HepG2 (cell line): Measurements from ENCODE around the gene UQCC2. TPM values are rescaled to one million over a fixed set of nuclear protein-coding genes. Genes with fewer than 3 reads are reported as not detected.

Source experiments
- ATAC-seq: fragments of 200-7000 bp; cut with Tn5 transposase; 3 replicates; pipeline ENCODE4 v1.9.1; 2020; ENCODE audit warnings: mild to moderate bottlenecking, moderate library complexity
- BruUV-seq: library from RNA; stranded (reverse); fragments of 400-500 nt; replicated peaks from 2 replicates; lab custom pipeline; 2021; lab: Mats Ljungman, UMichigan
- CTCF ChIA-PET: fragments of 300-600 bp; formaldehyde crosslinking; extraction: SDS; loops from one replicate; lab custom pipeline; 2021; ENCODE audit warnings: low total read pairs, inconsistent platforms, low intra/inter-chr PET ratio; lab: Yijun Ruan, JAX
- POLR2A ChIA-PET: fragments of 350-600 bp; sonication (Branson Sonifier 250); formaldehyde crosslinking; loops from one replicate; lab custom pipeline; 2020; ENCODE audit warnings: antibody characterized with exemption, inconsistent platforms; lab: Yijun Ruan, JAX
- DNase-seq: peaks from one replicate; pipeline ENCODE4 v3.0.0-alpha.2; 2015; ENCODE audit warnings: low spot score
- FAIRE-seq: peaks from 3 replicates; lab custom pipeline; 2011; peaks lifted over from hg19 to GRCh38; lab: Jason Lieb, UNC
- H2AFZ ChIP-seq: one replicate; pipeline ENCODE4 v1.6.1; 2011; ENCODE audit warnings: low read length, inconsistent platforms
- H3K27ac ChIP-seq: fragments of 300-600 bp; 3 replicates; pipeline ENCODE4 v1.8.0; 2011; ENCODE audit warnings: mixed run types, mild to moderate bottlenecking, mixed read lengths, low read length, inconsistent platforms; ENCODE audit not compliant: insufficient read depth; ENCODE audit errors: extremely low read length
- H3K27me3 ChIP-seq, 2 experiments: fragments of 200-600 bp in 1 of 2; 2 replicates in 1 of 2; 3 replicates in 1 of 2; pipeline versions ENCODE4 v1.6.0 to v1.8.0; 2011; ENCODE audit warnings: low read length in 2 of 2, mild to moderate bottlenecking in 2 of 2, moderate library complexity in 2 of 2, inconsistent platforms in 1 of 2; ENCODE audit not compliant: insufficient read depth in 2 of 2, control insufficient read depth in 1 of 2
- H3K36me3 ChIP-seq, 2 experiments: fragments of 200-600 bp in 1 of 2; replicated peaks in 1 of 2; 2 replicates in 1 of 2; 3 replicates in 1 of 2; pipeline versions ENCODE4 v1.5.1 to v1.8.0; 2011; ENCODE audit warnings: low read length in 2 of 2, inconsistent platforms in 1 of 2; ENCODE audit not compliant: insufficient read depth in 2 of 2, control insufficient read depth in 1 of 2
- H3K4me1 ChIP-seq: 2 replicates; pipeline ENCODE4 v1.5.1; 2012; ENCODE audit warnings: low read length, inconsistent platforms; ENCODE audit not compliant: insufficient read depth
- H3K4me2 ChIP-seq: 2 replicates; pipeline ENCODE4 v1.6.0; 2011; ENCODE audit warnings: low read depth, low read length, inconsistent platforms
- H3K4me3 ChIP-seq, 3 experiments: fragments of 200-600 bp in 1 of 3; sonication (generic), shearing (Covaris generic) in 1 of 3; replicated peaks in 1 of 3; 2 replicates each; pipeline ENCODE4 v1.5.1; 2011 to 2016; ENCODE audit warnings: low read length in 3 of 3, inconsistent platforms in 2 of 3, low read depth in 2 of 3, mild to moderate bottlenecking in 2 of 3, control low read depth in 1 of 3, mixed read lengths in 1 of 3; ENCODE audit not compliant: insufficient read depth in 1 of 3
- H3K79me2 ChIP-seq: one replicate; pipeline ENCODE4 v1.6.1; 2011; ENCODE audit warnings: low read length, inconsistent platforms; ENCODE audit not compliant: insufficient read depth
- H3K9ac ChIP-seq: 2 replicates; pipeline ENCODE4 v1.6.0; 2011; ENCODE audit warnings: mild to moderate bottlenecking, low read depth, low read length, inconsistent platforms; ENCODE audit not compliant: insufficient read depth
- H3K9me3 ChIP-seq: 2 replicates; pipeline ENCODE4 v1.5.1; 2012; ENCODE audit warnings: mild to moderate bottlenecking, low read length
- H4K20me1 ChIP-seq: 2 replicates; pipeline ENCODE4 v1.6.0; 2011; ENCODE audit warnings: inconsistent platforms, mild to moderate bottlenecking, low read length, moderate library complexity; ENCODE audit not compliant: insufficient read depth
- ARHGAP35 ChIP-seq: sonication (generic); formaldehyde crosslinking; IDR thresholded peaks from 2 replicates; pipeline ENCODE4 v1.9.0; 2022; ENCODE audit warnings: mild to moderate bottlenecking, inconsistent platforms, moderate library complexity, missing genetic modification reagents, borderline replicate concordance
- ERF ChIP-seq: IDR thresholded peaks from 2 replicates; pipeline ENCODE4 v1.6.1; 2018; ENCODE audit warnings: missing biosample characterization, missing genetic modification reagents
- NFIC ChIP-seq: IDR thresholded peaks from 2 replicates; pipeline ENCODE4 v1.6.1; 2012; ENCODE audit warnings: mild to moderate bottlenecking, low read length, inconsistent platforms
- PRPF4 ChIP-seq: fragments of 200-400 bp; formaldehyde crosslinking; IDR thresholded peaks from 2 replicates; pipeline ENCODE4 v1.6.1; 2016; ENCODE audit warnings: low read length, low read depth; ENCODE audit not compliant: poor library complexity, severe bottlenecking
- ZKSCAN5 ChIP-seq: sonication (generic); formaldehyde crosslinking; IDR thresholded peaks from 2 replicates; pipeline ENCODE4 v1.5.1; 2020; ENCODE audit warnings: mild to moderate bottlenecking, missing genetic modification reagents
- ZNF205 ChIP-seq: IDR thresholded peaks from 2 replicates; pipeline ENCODE4 v1.6.1; 2018; ENCODE audit warnings: missing biosample characterization, missing genetic modification reagents
- ZNF264 ChIP-seq: sonication (generic); formaldehyde crosslinking; IDR thresholded peaks from 2 replicates; pipeline ENCODE4 v1.4.0; 2020; ENCODE audit warnings: missing genetic modification reagents
- ZNF619 ChIP-seq: sonication (generic); formaldehyde crosslinking; IDR thresholded peaks from 2 replicates; pipeline ENCODE4 v1.4.0; 2020; ENCODE audit warnings: mild to moderate bottlenecking, missing genetic modification reagents
- ZNF724P ChIP-seq: sonication (generic); formaldehyde crosslinking; IDR thresholded peaks from 2 replicates; pipeline ENCODE4 v1.8.0; 2022; ENCODE audit warnings: missing genetic modification reagents, borderline replicate concordance
- ZNF749 ChIP-seq: sonication (generic); formaldehyde crosslinking; IDR thresholded peaks from 2 replicates; pipeline ENCODE4 v1.8.0; 2022; ENCODE audit warnings: mild to moderate bottlenecking, missing genetic modification reagents, moderate library complexity, borderline replicate concordance
- WGBS: methylation state at CpG from one replicate; pipeline ENCODE4 v1.1.6; 2017; ENCODE audit warnings: low lambda C conversion rate; 5-methylcytosine and 5-hydroxymethylcytosine counted together
- in situ Hi-C: cut with HindIII; loops from 2 replicates; pipeline ENCODE4 v1.10.0; 2017; ENCODE audit warnings: low pct_unique_long_range_greater_than_20kb; ENCODE audit not compliant: extremely low pct_ligation_motif_present
- intact Hi-C: fragments of 100-400 bp; cut with micrococcal nuclease; formaldehyde crosslinking; loops from one replicate; pipeline ENCODE4 v1.10.0; 2022; ENCODE audit not compliant: unreplicated experiment
- polyA plus RNA-seq, 8 experiments: library from polyadenylated mRNA; depleted of rRNA in 3 of 8; stranded (reverse) in 7 of 8; unstranded in 1 of 8; fragments of >200 nt; fragmentation: Illumina TruSeq in 4 of 8; extraction: Trizol in 4 of 8; gene quantifications; 2 replicates each; pipeline versions ENCODE4 v1.2.1 to v1.2.3, GENCODE V29; 2011 to 2016; ENCODE audit warnings: low read depth in 4 of 8, missing spikeins in 1 of 8, mixed read lengths in 1 of 8; ENCODE audit not compliant: insufficient read depth in 1 of 8
- total RNA-seq, 5 experiments: library from RNA; depleted of rRNA; stranded (reverse); fragments of >200 nt; fragmentation: Illumina TruSeq; extraction: Trizol; gene quantifications; 2 replicates each; pipeline ENCODE4 v1.2.3, GENCODE V29; 2016; ENCODE audit warnings: low read depth in 1 of 5
- TF ChIP-seq, protein P1 (sequence below): sonication (generic); formaldehyde crosslinking; IDR thresholded peaks from 2 replicates; pipeline ENCODE4 v1.4.0; 2020; ENCODE audit warnings: low read depth, missing genetic modification reagents
- TF ChIP-seq, protein P2 (sequence below): sonication (generic); formaldehyde crosslinking; IDR thresholded peaks from 2 replicates; pipeline ENCODE4 v1.5.1; 2020; ENCODE audit warnings: missing genetic modification reagents, mild to moderate bottlenecking, borderline replicate concordance
- TF ChIP-seq, protein P3 (sequence below): sonication (generic); formaldehyde crosslinking; conservative IDR thresholded peaks from 2 replicates; pipeline ENCODE4 v1.5.0; 2020; ENCODE audit warnings: missing genetic modification reagents
- TF ChIP-seq, protein P4 (sequence below): sonication (generic); formaldehyde crosslinking; IDR thresholded peaks from 2 replicates; pipeline ENCODE4 v1.5.1; 2020; ENCODE audit warnings: mild to moderate bottlenecking, moderate library complexity, missing genetic modification reagents

UQCC2 gene
- total and polyA plus RNA-seq, 2 of the 13 experiments (the other 11 are each of a cell fraction or from before 2014, with no cell fraction given) = 82.4 to 238 TPM

DNA sequence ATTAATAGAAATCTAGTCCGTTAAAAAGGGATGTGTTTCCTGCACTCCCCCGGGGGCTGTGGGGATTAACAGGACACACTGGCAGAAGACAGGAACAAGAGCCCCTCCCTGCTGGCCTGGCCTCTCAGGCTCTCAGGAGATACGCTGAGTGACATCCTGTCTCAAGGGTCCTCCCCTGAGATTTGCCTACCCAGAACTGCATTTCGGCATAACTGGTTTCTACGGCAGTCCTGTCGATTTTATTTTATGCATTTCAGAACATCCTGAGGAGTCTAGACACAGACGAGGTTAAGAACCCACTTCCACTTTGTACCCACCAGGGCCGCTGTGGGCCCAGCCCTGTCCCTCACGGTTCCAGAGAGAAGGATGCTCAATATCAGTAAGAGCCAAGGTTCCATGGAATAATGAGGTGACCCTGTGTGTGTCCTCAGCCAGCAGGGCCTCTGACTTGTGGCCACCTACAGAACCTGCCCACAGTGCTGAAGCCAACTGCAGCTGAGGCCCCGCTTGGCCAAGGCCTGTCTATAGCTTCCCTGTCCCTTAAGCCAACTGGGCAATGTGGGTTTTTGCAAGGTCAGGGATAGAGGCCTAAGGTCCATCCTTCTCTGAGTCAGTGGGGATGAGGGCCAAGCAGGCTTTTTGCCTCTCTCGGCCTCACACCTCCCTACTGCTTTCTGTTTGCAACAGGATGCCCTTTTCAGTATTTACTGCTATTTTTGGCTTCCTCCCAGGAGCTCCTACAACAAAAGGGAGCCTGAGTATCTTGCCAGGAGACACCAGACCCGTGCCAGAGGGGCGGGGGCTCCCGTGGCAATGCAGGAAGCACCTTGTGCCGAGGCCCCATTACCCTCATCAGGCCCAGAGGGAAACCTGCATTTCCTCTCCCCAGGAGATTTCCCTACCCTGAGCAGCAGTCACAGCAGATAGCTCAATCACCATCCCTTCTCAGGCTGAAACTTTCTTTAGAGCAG lies 14.7 kb downstream of the UQCC2 start (continued):
- TF ChIP-seq, protein P1, sequence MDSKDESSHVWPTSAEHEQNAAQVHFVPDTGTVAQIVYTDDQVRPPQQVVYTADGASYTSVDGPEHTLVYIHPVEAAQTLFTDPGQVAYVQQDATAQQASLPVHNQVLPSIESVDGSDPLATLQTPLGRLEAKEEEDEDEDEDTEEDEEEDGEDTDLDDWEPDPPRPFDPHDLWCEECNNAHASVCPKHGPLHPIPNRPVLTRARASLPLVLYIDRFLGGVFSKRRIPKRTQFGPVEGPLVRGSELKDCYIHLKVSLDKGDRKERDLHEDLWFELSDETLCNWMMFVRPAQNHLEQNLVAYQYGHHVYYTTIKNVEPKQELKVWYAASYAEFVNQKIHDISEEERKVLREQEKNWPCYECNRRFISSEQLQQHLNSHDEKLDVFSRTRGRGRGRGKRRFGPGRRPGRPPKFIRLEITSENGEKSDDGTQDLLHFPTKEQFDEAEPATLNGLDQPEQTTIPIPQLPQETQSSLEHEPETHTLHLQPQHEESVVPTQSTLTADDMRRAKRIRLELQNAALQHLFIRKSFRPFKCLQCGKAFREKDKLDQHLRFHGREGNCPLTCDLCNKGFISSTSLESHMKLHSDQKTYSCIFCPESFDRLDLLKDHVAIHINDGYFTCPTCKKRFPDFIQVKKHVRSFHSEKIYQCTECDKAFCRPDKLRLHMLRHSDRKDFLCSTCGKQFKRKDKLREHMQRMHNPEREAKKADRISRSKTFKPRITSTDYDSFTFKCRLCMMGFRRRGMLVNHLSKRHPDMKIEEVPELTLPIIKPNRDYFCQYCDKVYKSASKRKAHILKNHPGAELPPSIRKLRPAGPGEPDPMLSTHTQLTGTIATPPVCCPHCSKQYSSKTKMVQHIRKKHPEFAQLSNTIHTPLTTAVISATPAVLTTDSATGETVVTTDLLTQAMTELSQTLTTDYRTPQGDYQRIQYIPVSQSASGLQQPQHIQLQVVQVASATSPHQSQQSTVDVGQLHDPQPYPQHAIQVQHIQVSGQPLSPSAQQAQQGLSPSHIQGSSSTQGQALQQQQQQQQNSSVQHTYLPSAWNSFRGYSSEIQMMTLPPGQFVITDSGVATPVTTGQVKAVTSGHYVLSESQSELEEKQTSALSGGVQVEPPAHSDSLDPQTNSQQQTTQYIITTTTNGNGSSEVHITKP (CRISPR knock-in tag) = no peak
- TF ChIP-seq ZNF724P (CRISPR knock-in tag) (no peak), ERF (CRISPR knock-in tag) (no peak)

DNA sequence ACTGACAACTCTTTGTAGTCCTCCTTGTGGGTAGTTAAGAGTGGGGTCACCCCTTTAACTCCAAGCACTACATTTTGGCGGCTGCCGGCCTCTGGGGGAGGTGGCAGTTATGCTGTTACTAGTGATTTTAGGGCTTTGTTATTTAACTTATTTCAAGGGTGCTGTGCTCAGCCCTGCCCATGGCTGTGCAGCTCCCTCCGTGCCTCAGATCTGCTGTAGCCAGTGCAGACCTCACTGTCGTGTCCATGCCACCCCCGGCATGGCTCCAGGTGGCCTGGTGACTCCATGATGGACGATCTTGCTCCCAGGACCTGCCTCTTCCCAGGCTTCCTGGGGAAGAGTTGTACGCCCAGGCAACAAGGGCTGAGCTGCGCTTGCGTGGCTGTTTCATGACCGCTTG lies 15.4 kb downstream of the UQCC2 start:
- H3K9ac ChIP-seq = no peak overlapping the region
- 92% methylated on average over 10 of the region's 10 CpGs for WGBS
- H3K27me3 ChIP-seq = no peaks in the 10 kb centered on the region
- H3K79me2 ChIP-seq = no peaks in the 10 kb centered on the region
- intact Hi-C loops (no loop called here), in situ Hi-C loops (no loop called here)
- no peaks in the 10 kb centered on the region; the same call in 1 of the 2 replicates for H4K20me1 ChIP-seq
- no peak overlapping the region for H2AFZ ChIP-seq
- TSS peak; percentile 44 for BruUV-seq
- no peak overlapping the region for H3K27ac ChIP-seq
- H3K4me3 ChIP-seq = no peak overlapping the region
- H3K36me3 ChIP-seq = peaks cover 36 to 83% of the 10 kb centered on the region in 2 experiments
- ChIA-PET CTCF (no interaction called here), POLR2A (no interaction called here)
- no peaks in the 10 kb centered on the region for H3K9me3 ChIP-seq
- ATAC-seq (no peak), FAIRE-seq (no peak), DNase-seq (no peak)
- no peaks in the 10 kb centered on the region for H3K4me1 ChIP-seq
- H3K4me2 ChIP-seq = no peak overlapping the region
- TF ChIP-seq NFIC = no peak
- TF ChIP-seq ZNF264 (CRISPR knock-in tag) = no peak
- no peak for TF ChIP-seq PRPF4
- no peak for TF ChIP-seq ZNF205 (CRISPR knock-in tag)
- TF ChIP-seq, protein P2, sequence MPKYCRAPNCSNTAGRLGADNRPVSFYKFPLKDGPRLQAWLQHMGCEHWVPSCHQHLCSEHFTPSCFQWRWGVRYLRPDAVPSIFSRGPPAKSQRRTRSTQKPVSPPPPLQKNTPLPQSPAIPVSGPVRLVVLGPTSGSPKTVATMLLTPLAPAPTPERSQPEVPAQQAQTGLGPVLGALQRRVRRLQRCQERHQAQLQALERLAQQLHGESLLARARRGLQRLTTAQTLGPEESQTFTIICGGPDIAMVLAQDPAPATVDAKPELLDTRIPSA = no peak
- TF ChIP-seq, protein P3, sequence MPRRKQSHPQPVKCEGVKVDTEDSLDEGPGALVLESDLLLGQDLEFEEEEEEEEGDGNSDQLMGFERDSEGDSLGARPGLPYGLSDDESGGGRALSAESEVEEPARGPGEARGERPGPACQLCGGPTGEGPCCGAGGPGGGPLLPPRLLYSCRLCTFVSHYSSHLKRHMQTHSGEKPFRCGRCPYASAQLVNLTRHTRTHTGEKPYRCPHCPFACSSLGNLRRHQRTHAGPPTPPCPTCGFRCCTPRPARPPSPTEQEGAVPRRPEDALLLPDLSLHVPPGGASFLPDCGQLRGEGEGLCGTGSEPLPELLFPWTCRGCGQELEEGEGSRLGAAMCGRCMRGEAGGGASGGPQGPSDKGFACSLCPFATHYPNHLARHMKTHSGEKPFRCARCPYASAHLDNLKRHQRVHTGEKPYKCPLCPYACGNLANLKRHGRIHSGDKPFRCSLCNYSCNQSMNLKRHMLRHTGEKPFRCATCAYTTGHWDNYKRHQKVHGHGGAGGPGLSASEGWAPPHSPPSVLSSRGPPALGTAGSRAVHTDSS (CRISPR knock-in tag) = no peak
- TF ChIP-seq ARHGAP35 = no peak
- TF ChIP-seq ZKSCAN5 (CRISPR knock-in tag) = no peak
- TF ChIP-seq ZNF749 = no peak
- TF ChIP-seq, protein P4, sequence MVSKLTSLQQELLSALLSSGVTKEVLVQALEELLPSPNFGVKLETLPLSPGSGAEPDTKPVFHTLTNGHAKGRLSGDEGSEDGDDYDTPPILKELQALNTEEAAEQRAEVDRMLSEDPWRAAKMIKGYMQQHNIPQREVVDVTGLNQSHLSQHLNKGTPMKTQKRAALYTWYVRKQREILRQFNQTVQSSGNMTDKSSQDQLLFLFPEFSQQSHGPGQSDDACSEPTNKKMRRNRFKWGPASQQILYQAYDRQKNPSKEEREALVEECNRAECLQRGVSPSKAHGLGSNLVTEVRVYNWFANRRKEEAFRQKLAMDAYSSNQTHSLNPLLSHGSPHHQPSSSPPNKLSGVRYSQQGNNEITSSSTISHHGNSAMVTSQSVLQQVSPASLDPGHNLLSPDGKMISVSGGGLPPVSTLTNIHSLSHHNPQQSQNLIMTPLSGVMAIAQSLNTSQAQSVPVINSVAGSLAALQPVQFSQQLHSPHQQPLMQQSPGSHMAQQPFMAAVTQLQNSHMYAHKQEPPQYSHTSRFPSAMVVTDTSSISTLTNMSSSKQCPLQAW (CRISPR knock-in tag) = no peak
- no peak for TF ChIP-seq ZNF619 (CRISPR knock-in tag)
